NCI-H524 treated with DMSO at 0.1 percent for 48 hours (cell line): ENCODE data around the gene PRKRIP1.
A peak's percentile ranks its signal among the peaks of the same experiment; 100 is the strongest.
"Not testable (repeated sequence)": the region's sequence is repeated elsewhere in the genome, so short reads cannot be mapped to it uniquely, and the experiment has no call there.

ENCODE experiments used
- DNase-seq: peaks from one replicate; lab custom pipeline; 2025; lab: John Stamatoyannopoulos, UW

Gene PRKRIP1

GRCh38 chr7:102457352-102457924, 61.3 kb downstream of the PRKRIP1 start:
- no peak for DNase-seq

- DNase-seq, result no peak
These were observed 63.2 kb downstream of the PRKRIP1 start for GRCh38 chr7:102459221-102459844.

- DNase-seq, result no peak
These were observed 64.3 kb downstream of the PRKRIP1 start for GRCh38 chr7:102460467-102460866.

GRCh38 chr7:102463841-102464576, 67.8 kb downstream of the PRKRIP1 start:
- no peak for DNase-seq

- peak; percentile 29 for DNase-seq
These were observed 68.6 kb downstream of the PRKRIP1 start, which contains the start of the genes ALKBH4 and LRWD1 for GRCh38 chr7:102464577-102465280. TSS of gene ALKBH4 (minus strand) at chr7:102464863. CDS start at chr7:102464836, 27 bp downstream. TSS of gene LRWD1 (plus strand) at chr7:102464984. CDS start at chr7:102465081, 97 bp downstream.

- no peak for DNase-seq
These were observed 69.9 kb downstream of the PRKRIP1 start for GRCh38 chr7:102466097-102466496.

- DNase-seq, result no peak
These were observed 71.7 kb downstream of the PRKRIP1 start for GRCh38 chr7:102467581-102468477.

GRCh38 chr7:102468478-102469350, 72.6 kb downstream of the PRKRIP1 start:
- no peak for DNase-seq

GRCh38 chr7:102469351-102469971, 73.3 kb downstream of the PRKRIP1 start:
- DNase-seq, result no peak

GRCh38 chr7:102469972-102470825, 74.0 kb downstream of the PRKRIP1 start:
- DNase-seq, result no peak

GRCh38 chr7:102471791-102472125, 75.6 kb downstream of the PRKRIP1 start:
- no peak for DNase-seq

- no peak for DNase-seq
These were observed 76.2 kb downstream of the PRKRIP1 start for GRCh38 chr7:102472126-102473041.

GRCh38 chr7:102473271-102473991, 77.3 kb downstream of the PRKRIP1 start:
- no peak for DNase-seq

GRCh38 chr7:102474116-102474515, 78.0 kb downstream of the PRKRIP1 start:
- not testable (repeated sequence) for DNase-seq

GRCh38 chr7:102474736-102475435, 78.7 kb downstream of the PRKRIP1 start:
- not testable (repeated sequence) for DNase-seq
